ENCODE data around the gene ST3GAL2. TPM values are rescaled to one million over a fixed set of nuclear protein-coding genes. Genes with fewer than 3 reads are reported as not detected.

The ST3GAL2 gene
- 18.5 and 26.6 TPM in 2 replicates for total RNA-seq (2014; rRNA removed; shearing (Covaris generic))

GRCh38 chr16:70438969-70439862 lies at the start of gene ST3GAL2:
Gene ST3GAL2, minus strand, starts transcription at chr16:70439100. Its CDS starts 40,570 bp downstream, at chr16:70398530.
- peak; percentile 93 for DNase-seq (ENCODE audit: low read depth)

- no peak for DNase-seq (ENCODE audit: low read depth)
Measured at GRCh38 chr16:70484867-70485266, 46.0 kb upstream of the ST3GAL2 start.

- DNase-seq (ENCODE audit: low read depth) = no peak
Measured at GRCh38 chr16:70483426-70483825, 44.5 kb upstream of the ST3GAL2 start.

- no peak for DNase-seq (ENCODE audit: low read depth)
Measured at GRCh38 chr16:70482624-70483023, 43.7 kb upstream of the ST3GAL2 start.

- DNase-seq (ENCODE audit: low read depth) = peak; percentile 83
Measured at GRCh38 chr16:70481929-70482536, 43.1 kb upstream of the ST3GAL2 start.

GRCh38 chr16:70480127-70481105 lies 41.5 kb upstream of the ST3GAL2 start:
- DNase-seq (ENCODE audit: low read depth) = no peak

GRCh38 chr16:70478912-70479341 lies 40.0 kb upstream of the ST3GAL2 start:
- DNase-seq (ENCODE audit: low read depth) = no peak

GRCh38 chr16:70478169-70478568 lies 39.3 kb upstream of the ST3GAL2 start:
- no peak for DNase-seq (ENCODE audit: low read depth)

- DNase-seq (ENCODE audit: low read depth) = peak; percentile 85
Measured at GRCh38 chr16:70476272-70477020, 37.5 kb upstream of the ST3GAL2 start.

- no peak for DNase-seq (ENCODE audit: low read depth)
Measured at GRCh38 chr16:70475054-70475871, 36.4 kb upstream of the ST3GAL2 start.

- no peak for DNase-seq (ENCODE audit: low read depth)
Measured at GRCh38 chr16:70474320-70475053, 35.6 kb upstream of the ST3GAL2 start.

GRCh38 chr16:70473446-70474319 lies 34.8 kb upstream of the ST3GAL2 start:
- no peak for DNase-seq (ENCODE audit: low read depth)

GRCh38 chr16:70472786-70473433 lies 34.0 kb upstream of the ST3GAL2 start:
- DNase-seq (ENCODE audit: low read depth) = no peak

GRCh38 chr16:70470927-70471341 lies 32.0 kb upstream of the ST3GAL2 start:
- DNase-seq (ENCODE audit: low read depth) = no peak

GRCh38 chr16:70470141-70470926 lies 31.4 kb upstream of the ST3GAL2 start:
- DNase-seq (ENCODE audit: low read depth) = no peak

- no peak for DNase-seq (ENCODE audit: low read depth)
Measured at GRCh38 chr16:70468776-70469525, 30.1 kb upstream of the ST3GAL2 start.

All from RPMI7951 (cell line).